ENCODE data around the gene ETNK1.
"Not testable (repeated sequence)": the region's sequence is repeated elsewhere in the genome, so short reads cannot be mapped to it uniquely, and the experiment has no call there.

GRCh38 chr12:22612822-22613221 lies 12.1 kb upstream of the ETNK1 start:
- TF ChIP-seq, protein P1, sequence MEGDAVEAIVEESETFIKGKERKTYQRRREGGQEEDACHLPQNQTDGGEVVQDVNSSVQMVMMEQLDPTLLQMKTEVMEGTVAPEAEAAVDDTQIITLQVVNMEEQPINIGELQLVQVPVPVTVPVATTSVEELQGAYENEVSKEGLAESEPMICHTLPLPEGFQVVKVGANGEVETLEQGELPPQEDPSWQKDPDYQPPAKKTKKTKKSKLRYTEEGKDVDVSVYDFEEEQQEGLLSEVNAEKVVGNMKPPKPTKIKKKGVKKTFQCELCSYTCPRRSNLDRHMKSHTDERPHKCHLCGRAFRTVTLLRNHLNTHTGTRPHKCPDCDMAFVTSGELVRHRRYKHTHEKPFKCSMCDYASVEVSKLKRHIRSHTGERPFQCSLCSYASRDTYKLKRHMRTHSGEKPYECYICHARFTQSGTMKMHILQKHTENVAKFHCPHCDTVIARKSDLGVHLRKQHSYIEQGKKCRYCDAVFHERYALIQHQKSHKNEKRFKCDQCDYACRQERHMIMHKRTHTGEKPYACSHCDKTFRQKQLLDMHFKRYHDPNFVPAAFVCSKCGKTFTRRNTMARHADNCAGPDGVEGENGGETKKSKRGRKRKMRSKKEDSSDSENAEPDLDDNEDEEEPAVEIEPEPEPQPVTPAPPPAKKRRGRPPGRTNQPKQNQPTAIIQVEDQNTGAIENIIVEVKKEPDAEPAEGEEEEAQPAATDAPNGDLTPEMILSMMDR (IDR thresholded peaks at IDR 0.05): not testable (repeated sequence)
- not testable (repeated sequence) for TF ChIP-seq POLR2AphosphoS5, POLR2A (IDR thresholded peaks at IDR 0.05)

Data from sigmoid colon (tissue), 4 donors.